HepG2 (cell line): ENCODE measurements around the gene ADARB2. TPM values are rescaled to one million over a fixed set of nuclear protein-coding genes. Genes with fewer than 3 reads are reported as not detected.

Source experiments
- ATAC-seq: fragments of 200-7000 bp; cut with Tn5 transposase; 3 replicates; pipeline ENCODE4 v1.9.1; 2020; ENCODE audit warnings: mild to moderate bottlenecking, moderate library complexity
- BruUV-seq: library from RNA; stranded (reverse); fragments of 400-500 nt; replicated peaks from 2 replicates; lab custom pipeline; 2021; lab: Mats Ljungman, UMichigan
- CTCF ChIA-PET: fragments of 300-600 bp; formaldehyde crosslinking; extraction: SDS; loops from one replicate; lab custom pipeline; 2021; ENCODE audit warnings: low total read pairs, inconsistent platforms, low intra/inter-chr PET ratio; lab: Yijun Ruan, JAX
- POLR2A ChIA-PET: fragments of 350-600 bp; sonication (Branson Sonifier 250); formaldehyde crosslinking; loops from one replicate; lab custom pipeline; 2020; ENCODE audit warnings: antibody characterized with exemption, inconsistent platforms; lab: Yijun Ruan, JAX
- DNase-seq: peaks from one replicate; pipeline ENCODE4 v3.0.0-alpha.2; 2015; ENCODE audit warnings: low spot score
- FAIRE-seq: peaks from 3 replicates; lab custom pipeline; 2011; peaks lifted over from hg19 to GRCh38; lab: Jason Lieb, UNC
- H2AFZ ChIP-seq: one replicate; pipeline ENCODE4 v1.6.1; 2011; ENCODE audit warnings: low read length, inconsistent platforms
- H3K27ac ChIP-seq: fragments of 300-600 bp; 3 replicates; pipeline ENCODE4 v1.8.0; 2011; ENCODE audit warnings: mixed run types, mild to moderate bottlenecking, mixed read lengths, low read length, inconsistent platforms; ENCODE audit not compliant: insufficient read depth; ENCODE audit errors: extremely low read length
- H3K27me3 ChIP-seq, 2 experiments: fragments of 200-600 bp in 1 of 2; 2 replicates in 1 of 2; 3 replicates in 1 of 2; pipeline versions ENCODE4 v1.6.0 to v1.8.0; 2011; ENCODE audit warnings: low read length in 2 of 2, mild to moderate bottlenecking in 2 of 2, moderate library complexity in 2 of 2, inconsistent platforms in 1 of 2; ENCODE audit not compliant: insufficient read depth in 2 of 2, control insufficient read depth in 1 of 2
- H3K36me3 ChIP-seq, 2 experiments: fragments of 200-600 bp in 1 of 2; replicated peaks in 1 of 2; 2 replicates in 1 of 2; 3 replicates in 1 of 2; pipeline versions ENCODE4 v1.5.1 to v1.8.0; 2011; ENCODE audit warnings: low read length in 2 of 2, inconsistent platforms in 1 of 2; ENCODE audit not compliant: insufficient read depth in 2 of 2, control insufficient read depth in 1 of 2
- H3K4me1 ChIP-seq: 2 replicates; pipeline ENCODE4 v1.5.1; 2012; ENCODE audit warnings: low read length, inconsistent platforms; ENCODE audit not compliant: insufficient read depth
- H3K4me2 ChIP-seq: 2 replicates; pipeline ENCODE4 v1.6.0; 2011; ENCODE audit warnings: low read depth, low read length, inconsistent platforms
- H3K4me3 ChIP-seq, 3 experiments: fragments of 200-600 bp in 1 of 3; sonication (generic), shearing (Covaris generic) in 1 of 3; replicated peaks in 1 of 3; 2 replicates each; pipeline ENCODE4 v1.5.1; 2011 to 2016; ENCODE audit warnings: low read length in 3 of 3, inconsistent platforms in 2 of 3, low read depth in 2 of 3, mild to moderate bottlenecking in 2 of 3, control low read depth in 1 of 3, mixed read lengths in 1 of 3; ENCODE audit not compliant: insufficient read depth in 1 of 3
- H3K79me2 ChIP-seq: one replicate; pipeline ENCODE4 v1.6.1; 2011; ENCODE audit warnings: low read length, inconsistent platforms; ENCODE audit not compliant: insufficient read depth
- H3K9ac ChIP-seq: 2 replicates; pipeline ENCODE4 v1.6.0; 2011; ENCODE audit warnings: mild to moderate bottlenecking, low read depth, low read length, inconsistent platforms; ENCODE audit not compliant: insufficient read depth
- H3K9me3 ChIP-seq: 2 replicates; pipeline ENCODE4 v1.5.1; 2012; ENCODE audit warnings: mild to moderate bottlenecking, low read length
- H4K20me1 ChIP-seq: 2 replicates; pipeline ENCODE4 v1.6.0; 2011; ENCODE audit warnings: inconsistent platforms, mild to moderate bottlenecking, low read length, moderate library complexity; ENCODE audit not compliant: insufficient read depth
- CCDC6 ChIP-seq: sonication (generic); formaldehyde crosslinking; IDR thresholded peaks from 2 replicates; pipeline ENCODE4 v1.8.1; 2022; ENCODE audit warnings: mild to moderate bottlenecking, missing genetic modification reagents, moderate library complexity
- IRF2 ChIP-seq: IDR thresholded peaks from 2 replicates; pipeline ENCODE4 v1.6.1; 2018; ENCODE audit warnings: missing genetic modification reagents, missing compliant biosample characterization
- ZNF10 ChIP-seq: sonication (generic); formaldehyde crosslinking; IDR thresholded peaks from 2 replicates; pipeline ENCODE4 v1.4.0; 2020; ENCODE audit warnings: mild to moderate bottlenecking, low read depth, missing genetic modification reagents, borderline replicate concordance
- WGBS: methylation state at CpG from one replicate; pipeline ENCODE4 v1.1.6; 2017; ENCODE audit warnings: low lambda C conversion rate; 5-methylcytosine and 5-hydroxymethylcytosine counted together
- in situ Hi-C: cut with HindIII; loops from 2 replicates; pipeline ENCODE4 v1.10.0; 2017; ENCODE audit warnings: low pct_unique_long_range_greater_than_20kb; ENCODE audit not compliant: extremely low pct_ligation_motif_present
- intact Hi-C: fragments of 100-400 bp; cut with micrococcal nuclease; formaldehyde crosslinking; loops from one replicate; pipeline ENCODE4 v1.10.0; 2022; ENCODE audit not compliant: unreplicated experiment
- polyA plus RNA-seq, 8 experiments: library from polyadenylated mRNA; depleted of rRNA in 3 of 8; stranded (reverse) in 7 of 8; unstranded in 1 of 8; fragments of >200 nt; fragmentation: Illumina TruSeq in 4 of 8; extraction: Trizol in 4 of 8; gene quantifications; 2 replicates each; pipeline versions ENCODE4 v1.2.1 to v1.2.3, GENCODE V29; 2011 to 2016; ENCODE audit warnings: low read depth in 4 of 8, missing spikeins in 1 of 8, mixed read lengths in 1 of 8; ENCODE audit not compliant: insufficient read depth in 1 of 8
- total RNA-seq, 5 experiments: library from RNA; depleted of rRNA; stranded (reverse); fragments of >200 nt; fragmentation: Illumina TruSeq; extraction: Trizol; gene quantifications; 2 replicates each; pipeline ENCODE4 v1.2.3, GENCODE V29; 2016; ENCODE audit warnings: low read depth in 1 of 5

ADARB2 gene
- total and polyA plus RNA-seq, 2 of the 13 experiments (the other 11 are each of a cell fraction or from before 2014, with no cell fraction given): not detected

DNA sequence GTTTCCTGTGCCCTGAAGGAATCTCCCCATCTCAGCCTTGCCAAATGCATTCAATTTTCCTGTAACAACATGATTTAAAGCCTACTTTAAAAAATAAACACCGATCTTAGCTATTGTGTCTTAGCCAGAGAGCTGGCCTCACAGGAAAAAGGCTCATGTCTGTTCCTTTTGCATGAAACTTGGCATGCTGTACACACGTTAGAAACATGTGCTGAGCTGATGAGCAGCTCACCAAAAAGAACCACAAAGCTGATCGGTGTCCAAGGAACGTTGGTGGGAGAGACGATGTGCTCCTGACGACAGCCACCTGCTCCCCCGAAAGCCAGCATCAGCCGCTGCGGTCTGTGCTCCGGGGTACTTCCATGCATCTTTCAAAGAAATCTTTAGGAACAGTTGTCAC, 135.9 kb downstream of the ADARB2 start:
- DNase-seq: no peak
- TF ChIP-seq ZNF10 (CRISPR knock-in tag): no peak
- TF ChIP-seq CCDC6: no peak

DNA sequence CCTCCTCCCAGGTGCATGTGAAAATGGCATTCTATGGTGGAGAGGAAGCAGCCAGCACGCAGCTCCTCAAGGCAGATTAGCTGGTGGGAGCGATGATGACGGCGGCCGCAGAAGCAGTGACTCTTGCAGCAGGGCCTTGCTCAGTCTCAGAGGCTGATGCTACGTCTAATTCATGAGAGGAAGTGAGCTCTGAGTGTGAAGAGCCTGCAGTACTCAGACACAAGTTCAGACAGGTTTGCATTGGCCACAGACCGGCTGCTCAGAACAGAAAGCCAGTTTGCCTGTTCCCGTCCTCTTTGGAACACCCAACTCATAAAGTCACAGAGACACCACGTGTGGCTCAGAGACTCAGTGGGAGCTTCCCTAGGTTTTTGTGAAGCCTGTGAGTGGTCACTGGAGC, 136.5 kb downstream of the ADARB2 start:
- FAIRE-seq (no peak), DNase-seq (no peak), ATAC-seq (no peak)
- intact Hi-C loops: no loop called here
- H2AFZ ChIP-seq: no peak overlapping the region
- no peak overlapping the region for H3K27ac ChIP-seq
- no peak overlapping the region for H3K9ac ChIP-seq
- 75% methylated on average over 5 of the region's 9 CpGs for WGBS
- BruUV-seq: no TSS peak
- peaks cover 3 to 28% of the 10 kb centered on the region in 2 experiments; a peak in 3 of 5 replicates for H3K27me3 ChIP-seq
- no peaks in the 10 kb centered on the region for H3K4me1 ChIP-seq
- no peaks in the 10 kb centered on the region for H3K9me3 ChIP-seq
- ChIA-PET POLR2A (no interaction called here), CTCF (no interaction called here)
- no peak overlapping the region for H3K4me2 ChIP-seq
- H3K79me2 ChIP-seq: no peaks in the 10 kb centered on the region
- H3K4me3 ChIP-seq: no peak overlapping the region
- H3K36me3 ChIP-seq: no peaks in the 10 kb centered on the region
- no peak for TF ChIP-seq IRF2 (CRISPR knock-in tag)
- H4K20me1 ChIP-seq: no peaks in the 10 kb centered on the region
- in situ Hi-C loops: no loop called here

More for the DNA sequence above, 135.9 kb downstream of the ADARB2 start:
- POLR2A ChIA-PET: no interaction called here
- in situ Hi-C loops (no loop called here), intact Hi-C loops (no loop called here)
- Histone ChIP-seq H3K27me3 (peaks cover 3 to 32% of the 10 kb centered on the region in 2 experiments; a peak in 3 of 5 replicates), H3K4me2 (no peak overlapping the region), H3K27ac (no peak overlapping the region), H4K20me1 (no peaks in the 10 kb centered on the region), H2AFZ (no peak overlapping the region), H3K4me1 (no peaks in the 10 kb centered on the region), H3K4me3 (no peak overlapping the region), H3K9ac (no peak overlapping the region), H3K36me3 (no peaks in the 10 kb centered on the region), H3K9me3 (no peaks in the 10 kb centered on the region), H3K79me2 (no peaks in the 10 kb centered on the region)
- ATAC-seq (no peak), FAIRE-seq (no peak)
- CTCF ChIA-PET: no interaction called here
- no TSS peak for BruUV-seq
- 64% methylated on average over 10 of the region's 10 CpGs for WGBS
